Lung (tissue), 12 donors: ENCODE results near the gene NDC1. TPM values are rescaled to one million over a fixed set of nuclear protein-coding genes. Genes with fewer than 3 reads are reported as not detected.

Experiments used
- ATAC-seq: fragments of 200-7000 bp; cut with Tn5 transposase; one replicate; pipeline ENCODE4 v1.9.1; 2020; ENCODE audit warnings: moderate number of reproducible peaks; ENCODE audit not compliant: insufficient read depth, low FRiP score
- DNase-seq, 3 donors: peaks; one replicate each; pipeline ENCODE4 v3.0.0-alpha.2; 2013 to 2017
- H3K27ac ChIP-seq, 2 donors: one replicate each; pipeline ENCODE4 v1.5.1; 2013; ENCODE audit warnings: mild to moderate bottlenecking in 2 of 2, moderate library complexity in 2 of 2, control low read depth in 1 of 2, inconsistent platforms in 1 of 2, low read depth in 1 of 2, low read length in 1 of 2
- H3K27me3 ChIP-seq, 3 donors: one replicate each; pipeline ENCODE4 v1.5.1; 2013; ENCODE audit warnings: low read length in 2 of 3; ENCODE audit not compliant: control insufficient read depth in 3 of 3, insufficient read depth in 3 of 3
- H3K36me3 ChIP-seq, 4 donors: one replicate each; pipeline ENCODE4 v1.5.1; 2013; ENCODE audit warnings: low read length in 4 of 4, mild to moderate bottlenecking in 1 of 4, moderate library complexity in 1 of 4; ENCODE audit not compliant: control insufficient read depth in 4 of 4, insufficient read depth in 4 of 4
- H3K4me1 ChIP-seq, 5 donors: one replicate each; pipeline ENCODE4 v1.5.1; 2013; ENCODE audit warnings: low read length in 5 of 5, mild to moderate bottlenecking in 2 of 5, moderate library complexity in 1 of 5; ENCODE audit not compliant: control insufficient read depth in 5 of 5, insufficient read depth in 5 of 5
- H3K4me3 ChIP-seq: one replicate; pipeline ENCODE4 v1.5.1; 2013; ENCODE audit warnings: mild to moderate bottlenecking, control low read depth, moderate library complexity
- H3K9ac ChIP-seq, 2 donors: one replicate each; pipeline ENCODE4 v1.5.1; 2013; ENCODE audit warnings: low read length in 2 of 2, control low read depth in 1 of 2; ENCODE audit not compliant: insufficient read depth in 1 of 2
- H3K9me3 ChIP-seq, 4 donors: one replicate each; pipeline ENCODE4 v1.5.1; 2013; ENCODE audit warnings: low read length in 3 of 4, mild to moderate bottlenecking in 1 of 4, moderate library complexity in 1 of 4; ENCODE audit not compliant: control insufficient read depth in 4 of 4, insufficient read depth in 3 of 4
- CTCF ChIP-seq: IDR thresholded peaks from 2 replicates; pipeline ENCODE4 v1.5.1; 2012; ENCODE audit warnings: mild to moderate bottlenecking; ENCODE audit errors: control extremely low read depth, extremely low read depth
- WGBS, 2 donors: extraction: QIAGEN DNeasy Blood & Tissue Kit; methylation state at CpG; one replicate each; pipeline ENCODE4 v1.1.7; 2013; 5-methylcytosine and 5-hydroxymethylcytosine counted together
- polyA plus RNA-seq, 2 donors: library from polyadenylated mRNA; stranded (reverse); fragments of 200-250 nt; gene quantifications; one replicate each; pipeline ENCODE4 v1.2.1, GENCODE V29; 2013
- total RNA-seq, 2 donors: library from RNA; depleted of rRNA in 1 of 2; stranded (reverse); fragments of >200 nt in 1 of 2; gene quantifications; one replicate each; pipeline ENCODE4 v1.2.1, GENCODE V29; 2014 to 2021
- donor health status: control.
- donor health status: control.
- donor health status: Bipolar disorder and iron deficiency.
- donor health status: healthy.
- donor health status: DM: yes; HTN: yes; CAD: no.

Gene NDC1
- total and polyA plus RNA-seq, 4 donors = 3.9 to 16.7 (median 7.6) TPM

DNA sequence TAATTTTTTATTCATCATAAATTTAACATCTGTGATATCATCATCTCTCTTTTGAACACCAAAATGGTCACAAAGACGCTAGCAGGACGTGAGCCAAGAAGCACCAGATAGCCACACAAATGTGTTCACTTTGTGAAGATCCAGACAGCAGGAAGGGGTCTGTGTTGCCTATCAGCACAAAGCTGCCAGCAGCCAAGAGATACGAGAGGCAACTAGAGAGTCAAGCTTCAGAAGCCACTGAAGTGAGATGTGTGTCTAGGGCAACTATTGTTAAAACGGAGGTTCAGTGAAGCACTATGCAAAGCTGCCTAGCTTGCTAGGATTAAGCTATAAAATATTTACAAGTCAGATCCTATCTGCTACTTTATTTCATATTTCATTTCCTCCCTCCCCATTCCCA is 45.3 kb downstream of the NDC1 start:
- no peaks in the 10 kb centered on the region for H3K27me3 ChIP-seq
- no peaks in the 10 kb centered on the region for H3K4me1 ChIP-seq
- TF ChIP-seq CTCF = no peak
- H3K27ac ChIP-seq = no peak overlapping the region
- H3K36me3 ChIP-seq = peaks cover 0 to 17% (median 3%) of the 10 kb centered on the region in 4 donors
- 86 to 94% methylated on average over 4 of the region's 4 CpGs for WGBS, 2 donors
- ATAC-seq (no peak), DNase-seq (no peak)
- no peaks in the 10 kb centered on the region for H3K9me3 ChIP-seq
- no peak overlapping the region for H3K4me3 ChIP-seq
- H3K9ac ChIP-seq = no peak overlapping the region

- Histone ChIP-seq H3K4me3 (no peak overlapping the region), H3K9me3 (no peaks in the 10 kb centered on the region), H3K27me3 (no peaks in the 10 kb centered on the region), H3K27ac (no peak overlapping the region), H3K4me1 (no peaks in the 10 kb centered on the region), H3K36me3 (peaks cover 0 to 15% (median 9%) of the 10 kb centered on the region in 4 donors), H3K9ac (no peak overlapping the region)
- TF ChIP-seq CTCF = no peak
- no peak for DNase-seq
- no peak for ATAC-seq
- WGBS, 2 donors = 93 to 96% methylated on average over 3 of the region's 3 CpGs
Measured at GRCh38 chr1:53787655-53788054, 50.4 kb downstream of the NDC1 start.

GRCh38 chr1:53783056-53783455 is 55.0 kb downstream of the NDC1 start:
- DNase-seq (no peak), ATAC-seq (no peak)
- WGBS, 2 donors = 90 to 91% methylated on average over 1 of the region's 1 CpG
- Histone ChIP-seq H3K4me1 (no peaks in the 10 kb centered on the region), H3K4me3 (no peak overlapping the region), H3K9me3 (no peaks in the 10 kb centered on the region), H3K9ac (no peak overlapping the region), H3K36me3 (peaks cover 0 to 21% (median 5%) of the 10 kb centered on the region in 4 donors), H3K27ac (no peak overlapping the region), H3K27me3 (no peaks in the 10 kb centered on the region)
- no peak for TF ChIP-seq CTCF

DNA sequence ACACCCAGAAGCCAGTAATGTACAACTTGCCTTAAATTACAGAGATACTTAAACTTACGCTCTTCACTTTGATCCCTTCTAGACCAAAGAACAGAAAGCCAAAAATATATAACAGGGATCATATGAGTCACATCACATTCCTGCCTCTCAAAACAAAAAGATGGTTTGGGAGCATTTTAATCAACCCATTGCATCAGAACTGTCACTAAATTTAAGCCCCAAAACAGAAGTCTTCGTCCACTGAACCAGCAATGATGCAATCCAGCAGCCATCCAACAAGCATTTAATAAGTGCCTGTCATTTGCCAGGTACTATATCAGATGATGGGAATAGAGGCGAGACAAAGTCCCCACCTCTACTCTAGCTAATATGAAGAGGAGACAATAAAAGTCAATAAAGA is 56.4 kb downstream of the NDC1 start:
- no peak for ATAC-seq
- no peak for TF ChIP-seq CTCF
- Histone ChIP-seq H3K36me3 (peaks cover 0 to 17% (median 9%) of the 10 kb centered on the region in 4 donors), H3K27ac (no peak overlapping the region), H3K4me3 (no peak overlapping the region), H3K4me1 (no peaks in the 10 kb centered on the region), H3K9ac (no peak overlapping the region), H3K9me3 (no peaks in the 10 kb centered on the region), H3K27me3 (no peaks in the 10 kb centered on the region)
- 79 to 87% methylated on average over 3 of the region's 3 CpGs for WGBS, 2 donors
- no peak for DNase-seq
